Smooth muscle cell (in vitro differentiated cells): ENCODE measurements around the gene FBXO10. TPM values are rescaled to one million over a fixed set of nuclear protein-coding genes. Genes with fewer than 3 reads are reported as not detected.

Source experiments
- DNase-seq: peaks from one replicate; lab custom pipeline; 2025; ENCODE audit not compliant: unreplicated experiment; lab: John Stamatoyannopoulos, UW
- H2AFZ ChIP-seq: fragments of 200-600 bp; sonication (generic); 2 replicates; pipeline ENCODE4 v1.6.0; 2016; ENCODE audit warnings: antibody characterized with exemption, low read depth, mild to moderate bottlenecking
- H3F3A ChIP-seq: fragments of 200-600 bp; sonication (generic); 2 replicates; pipeline ENCODE4 v1.6.0; 2017; ENCODE audit warnings: antibody characterized with exemption, low read depth
- H3K27ac ChIP-seq: fragments of 200-600 bp; sonication (generic); 2 replicates; pipeline ENCODE4 v1.5.1; 2016; ENCODE audit warnings: low read depth, mild to moderate bottlenecking
- H3K27me3 ChIP-seq: fragments of 200-600 bp; sonication (generic); 2 replicates; pipeline ENCODE4 v1.6.1; 2016; ENCODE audit warnings: low read depth, mild to moderate bottlenecking
- H3K36me3 ChIP-seq: fragments of 200-600 bp; sonication (generic); 2 replicates; pipeline ENCODE4 v1.5.1; 2016; ENCODE audit warnings: low read depth
- H3K4me1 ChIP-seq: fragments of 200-600 bp; sonication (generic); 2 replicates; pipeline ENCODE4 v1.5.1; 2016; ENCODE audit warnings: low read depth
- H3K4me2 ChIP-seq: fragments of 200-600 bp; sonication (generic); 2 replicates; pipeline ENCODE4 v1.6.0; 2016; ENCODE audit warnings: mild to moderate bottlenecking
- H3K4me3 ChIP-seq: fragments of 200-600 bp; sonication (generic); 2 replicates; pipeline ENCODE4 v1.5.1; 2016; ENCODE audit warnings: mild to moderate bottlenecking
- H3K79me2 ChIP-seq: fragments of 200-600 bp; sonication (generic); 2 replicates; pipeline ENCODE4 v1.6.0; 2016; ENCODE audit warnings: low read depth, mild to moderate bottlenecking
- H3K9ac ChIP-seq: fragments of 200-600 bp; sonication (generic); 2 replicates; pipeline ENCODE4 v1.6.0; 2016; ENCODE audit warnings: low read depth
- H3K9me3 ChIP-seq: fragments of 200-600 bp; sonication (generic); replicated peaks from 2 replicates; pipeline ENCODE4 v1.5.1; 2016; ENCODE audit warnings: low read depth
- H4K20me1 ChIP-seq: fragments of 200-600 bp; sonication (generic); 2 replicates; pipeline ENCODE4 v1.6.0; 2016; ENCODE audit warnings: low read depth
- CTCF ChIP-seq: fragments of 200-600 bp; sonication (generic); IDR thresholded peaks from 2 replicates; pipeline ENCODE4 v1.5.1; 2017; ENCODE audit warnings: borderline replicate concordance, mild to moderate bottlenecking, antibody characterized with exemption; ENCODE audit not compliant: insufficient read depth, poor library complexity, severe bottlenecking
- WGBS: methylation state at CpG from one replicate; pipeline ENCODE4 v1.1.7; 2016; ENCODE audit warnings: low lambda C conversion rate; 5-methylcytosine and 5-hydroxymethylcytosine counted together
- polyA plus RNA-seq: library from polyadenylated mRNA; unstranded; fragments of >200 nt; fragmentation: Nextera tagmentation; extraction: Ambion mirVana; gene quantifications from 2 replicates; pipeline ENCODE4 v1.2.1, GENCODE V29; 2016
- total RNA-seq: library from RNA; depleted of rRNA; stranded (reverse); fragments of >200 nt; gene quantifications from 2 replicates; pipeline ENCODE4 v1.2.3, GENCODE V29; 2014

The FBXO10 gene
- total and polyA plus RNA-seq, 2 experiments from 2014 or later: 3.5 to 7.0 TPM

- Histone ChIP-seq H3K4me2 (peak within 1 kb of the TSS; percentile 84), H3K79me2 (peaks cover 40% of the 10 kb centered on the region), H3K27me3 (no peaks in the 10 kb centered on the region), H3K9ac (peak within 1 kb of the TSS; percentile 97), H3K4me1 (peaks cover 15% of the 10 kb centered on the region), H2AFZ (peak within 1 kb of the TSS; percentile 87), H3K27ac (peak within 1 kb of the TSS; percentile 99), H3F3A (peaks cover 7% of the 10 kb centered on the region), H3K36me3 (no peaks in the 10 kb centered on the region), H4K20me1 (peaks cover 38% of the 10 kb centered on the region), H3K4me3 (peak within 1 kb of the TSS; percentile 60), H3K9me3 (no peaks in the 10 kb centered on the region)
- peak; percentile 92 for DNase-seq
- TF ChIP-seq CTCF: no peak
- WGBS: under 1% methylated on average over 34 of the region's 52 CpGs
Observed at GRCh38 chr9:37465249-37466036, 110.7 kb downstream of the FBXO10 start, which contains the start of gene ZBTB5. Gene ZBTB5, minus strand, starts transcription at chr9:37465450. Its CDS starts 22,899 bp downstream, at chr9:37442551.

- Histone ChIP-seq H3F3A (peaks cover 7% of the 10 kb centered on the region), H3K9ac (peak overlapping the region; percentile 97), H3K4me3 (peak overlapping the region; percentile 60), H4K20me1 (peaks cover 46% of the 10 kb centered on the region), H3K4me2 (peak overlapping the region; percentile 84), H3K36me3 (no peaks in the 10 kb centered on the region), H3K27ac (peak overlapping the region; percentile 99), H3K9me3 (no peaks in the 10 kb centered on the region), H3K79me2 (peaks cover 49% of the 10 kb centered on the region), H3K4me1 (peaks cover 15% of the 10 kb centered on the region), H2AFZ (peak overlapping the region; percentile 64), H3K27me3 (no peaks in the 10 kb centered on the region)
- no peak for TF ChIP-seq CTCF
- DNase-seq: peak; percentile 91
- 1% methylated on average over 47 of the region's 47 CpGs for WGBS
Observed at GRCh38 chr9:37464426-37465248, 111.5 kb downstream of the FBXO10 start.

DNA sequence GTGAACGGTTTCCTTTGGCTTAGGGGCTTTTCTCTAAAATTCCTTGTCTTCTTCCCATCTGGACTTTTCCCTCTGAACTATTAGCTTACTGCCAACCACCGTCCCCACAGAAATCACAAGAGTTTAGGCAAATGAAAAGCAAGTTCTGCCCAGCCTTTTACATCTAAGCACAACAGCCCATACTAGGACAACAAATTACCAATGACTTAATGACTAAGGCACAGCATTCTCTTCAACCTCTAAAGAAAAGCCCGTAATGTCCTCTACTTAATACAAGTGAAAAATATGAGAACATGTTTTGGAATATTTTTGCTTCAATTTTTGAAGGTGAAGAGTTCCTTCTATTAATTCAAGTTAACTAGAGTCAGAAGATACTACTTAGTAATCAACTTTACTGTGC, 112.2 kb downstream of the FBXO10 start:
- Histone ChIP-seq H3K9ac (peak overlapping the region; percentile 97), H3K27me3 (no peaks in the 10 kb centered on the region), H3K4me3 (peak overlapping the region; percentile 60), H3K9me3 (no peaks in the 10 kb centered on the region), H3K4me2 (peak overlapping the region; percentile 84), H3K36me3 (no peaks in the 10 kb centered on the region), H3K79me2 (peaks cover 55% of the 10 kb centered on the region), H2AFZ (no peak overlapping the region), H3F3A (peaks cover 7% of the 10 kb centered on the region), H4K20me1 (peaks cover 52% of the 10 kb centered on the region), H3K4me1 (peaks cover 15% of the 10 kb centered on the region), H3K27ac (peak overlapping the region; percentile 99)
- TF ChIP-seq CTCF: no peak
- no peak for DNase-seq
- 20% methylated on average over 3 of the region's 3 CpGs for WGBS

Other genes with a start within 250 kb of the FBXO10 start
- 97.5 and 128 TPM in 2 replicates for gene GRHPR, start 153.7 kb downstream of the FBXO10 start, total RNA-seq
- 89.3 and 118 TPM in 2 replicates for gene GRHPR, start 153.7 kb downstream of the FBXO10 start, polyA plus RNA-seq
- 21.8 and 29.0 TPM in 2 replicates for gene ZBTB5, start 110.9 kb downstream of the FBXO10 start, total RNA-seq
- 4.2 and 4.3 TPM in 2 replicates for gene ZBTB5, start 110.9 kb downstream of the FBXO10 start, polyA plus RNA-seq
- 10.9 and 16.8 TPM in 2 replicates for gene POLR1E, start 90.4 kb downstream of the FBXO10 start, total RNA-seq
- 9.0 and 12.6 TPM in 2 replicates for gene POLR1E, start 90.4 kb downstream of the FBXO10 start, polyA plus RNA-seq
- gene TOMM5, start 16.2 kb upstream of the FBXO10 start, total RNA-seq: 194 and 220 TPM in 2 replicates
- gene TOMM5, start 16.2 kb upstream of the FBXO10 start, polyA plus RNA-seq: 221 and 296 TPM in 2 replicates
- 0.22 TPM in 1 of 2 replicates, not detected in the other for gene FRMPD1, start 74.6 kb upstream of the FBXO10 start, total RNA-seq
- gene FRMPD1, start 74.6 kb upstream of the FBXO10 start, polyA plus RNA-seq: not detected in 2 replicates
- 1.2 and 2.7 TPM in 2 replicates for gene TRMT10B, start 177.4 kb upstream of the FBXO10 start, total RNA-seq
- 6.4 and 8.1 TPM in 2 replicates for gene TRMT10B, start 177.4 kb upstream of the FBXO10 start, polyA plus RNA-seq
- gene EXOSC3, start 208.7 kb upstream of the FBXO10 start, total RNA-seq: 21.6 and 22.9 TPM in 2 replicates
- gene EXOSC3, start 208.7 kb upstream of the FBXO10 start, polyA plus RNA-seq: 22.6 and 38.2 TPM in 2 replicates
- 70.8 and 77.0 TPM in 2 replicates for gene DCAF10, start 224.4 kb upstream of the FBXO10 start, total RNA-seq
- 34.6 and 35.6 TPM in 2 replicates for gene DCAF10, start 224.4 kb upstream of the FBXO10 start, polyA plus RNA-seq